Fibroblast of villous mesenchyme (primary cell): ENCODE measurements around the gene PCNX1. TPM values are rescaled to one million over a fixed set of nuclear protein-coding genes. Genes with fewer than 3 reads are reported as not detected.

Source experiments
- DNase-seq: peaks from one replicate; pipeline ENCODE4 v3.0.0-alpha.2; 2010; ENCODE audit warnings: low read depth
- H3K4me3 ChIP-seq: 2 replicates; pipeline ENCODE4 v1.5.1; 2011; ENCODE audit warnings: low read depth, mild to moderate bottlenecking, low read length
- total RNA-seq: library from RNA; depleted of rRNA; stranded (reverse); fragments of >200 nt; gene quantifications from 2 replicates; pipeline ENCODE4 v1.2.3, GENCODE V29; 2012
- TF ChIP-seq, protein P1 (sequence below): IDR thresholded peaks from 2 replicates; pipeline ENCODE4 v1.5.1; 2012; ENCODE audit warnings: low read depth, mild to moderate bottlenecking, low read length; ENCODE audit not compliant: insufficient read depth

The PCNX1 gene
- total RNA-seq, 1 donor, result 69.5 TPM

DNA sequence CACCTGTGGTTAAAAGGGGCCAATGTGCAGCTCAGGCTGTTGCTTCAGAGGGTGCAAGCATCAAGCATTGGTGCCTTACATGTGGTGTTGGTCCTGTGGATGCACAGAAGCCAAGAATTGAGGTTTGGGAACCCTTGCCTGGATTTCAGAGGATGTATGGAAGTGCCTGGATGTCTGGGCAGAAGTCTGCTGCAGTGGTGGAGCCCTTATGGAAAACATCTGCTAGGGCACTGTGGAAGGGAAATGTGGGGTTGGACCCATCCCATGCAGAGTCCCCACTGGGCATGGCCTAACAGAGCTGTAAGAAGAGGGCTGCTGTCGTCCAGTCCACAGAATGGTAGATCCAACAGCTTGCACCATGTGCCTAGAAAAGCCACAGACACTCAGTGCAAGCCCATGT is 36.6 kb downstream of the PCNX1 start:
- no peak overlapping the region for H3K4me3 ChIP-seq
- TF ChIP-seq, protein P1, sequence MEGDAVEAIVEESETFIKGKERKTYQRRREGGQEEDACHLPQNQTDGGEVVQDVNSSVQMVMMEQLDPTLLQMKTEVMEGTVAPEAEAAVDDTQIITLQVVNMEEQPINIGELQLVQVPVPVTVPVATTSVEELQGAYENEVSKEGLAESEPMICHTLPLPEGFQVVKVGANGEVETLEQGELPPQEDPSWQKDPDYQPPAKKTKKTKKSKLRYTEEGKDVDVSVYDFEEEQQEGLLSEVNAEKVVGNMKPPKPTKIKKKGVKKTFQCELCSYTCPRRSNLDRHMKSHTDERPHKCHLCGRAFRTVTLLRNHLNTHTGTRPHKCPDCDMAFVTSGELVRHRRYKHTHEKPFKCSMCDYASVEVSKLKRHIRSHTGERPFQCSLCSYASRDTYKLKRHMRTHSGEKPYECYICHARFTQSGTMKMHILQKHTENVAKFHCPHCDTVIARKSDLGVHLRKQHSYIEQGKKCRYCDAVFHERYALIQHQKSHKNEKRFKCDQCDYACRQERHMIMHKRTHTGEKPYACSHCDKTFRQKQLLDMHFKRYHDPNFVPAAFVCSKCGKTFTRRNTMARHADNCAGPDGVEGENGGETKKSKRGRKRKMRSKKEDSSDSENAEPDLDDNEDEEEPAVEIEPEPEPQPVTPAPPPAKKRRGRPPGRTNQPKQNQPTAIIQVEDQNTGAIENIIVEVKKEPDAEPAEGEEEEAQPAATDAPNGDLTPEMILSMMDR, result no peak
- DNase-seq, result no peak

DNA sequence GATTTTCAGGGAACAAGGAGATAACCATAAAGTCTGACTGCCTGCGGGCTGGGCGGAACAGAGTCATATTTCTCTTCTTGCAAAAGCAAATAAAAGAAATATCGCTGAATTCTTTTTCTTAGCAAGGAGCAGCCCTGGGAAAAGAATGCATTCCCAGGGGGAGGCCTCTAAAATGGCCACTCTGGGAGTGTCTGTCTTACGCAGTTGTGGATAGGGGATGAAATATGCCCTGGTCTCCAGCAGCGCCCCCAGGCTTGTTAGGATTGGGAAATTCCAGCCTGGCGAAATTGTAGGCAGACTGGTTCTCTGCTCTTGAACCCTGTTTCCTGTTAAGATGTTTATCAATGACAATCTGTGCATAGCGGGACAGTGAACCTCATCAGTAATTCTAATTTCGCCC is 40.5 kb downstream of the PCNX1 start:
- no peak overlapping the region for H3K4me3 ChIP-seq
- DNase-seq, result no peak
- TF ChIP-seq, protein P1, result no peak

DNA sequence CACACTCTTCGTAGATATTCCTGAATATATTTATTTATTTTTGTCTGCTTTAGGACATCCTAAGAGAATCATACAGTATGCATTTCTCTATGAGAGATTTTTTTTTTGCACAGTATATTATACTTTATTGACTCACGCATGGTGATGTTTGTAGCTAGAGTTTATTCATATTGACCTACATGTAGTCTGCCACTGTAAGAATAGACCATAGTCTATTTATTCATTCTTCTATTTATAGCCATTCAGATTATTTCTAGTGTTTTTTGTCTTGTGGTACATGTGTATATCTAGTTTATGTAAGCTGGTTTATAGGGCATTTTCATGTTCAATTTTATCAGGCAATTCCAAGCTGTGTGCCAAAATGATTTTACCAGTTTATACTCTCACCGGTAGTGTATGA is 45.2 kb downstream of the PCNX1 start:
- no peak for DNase-seq
- H3K4me3 ChIP-seq, result no peak overlapping the region
- TF ChIP-seq, protein P1, result no peak

DNA sequence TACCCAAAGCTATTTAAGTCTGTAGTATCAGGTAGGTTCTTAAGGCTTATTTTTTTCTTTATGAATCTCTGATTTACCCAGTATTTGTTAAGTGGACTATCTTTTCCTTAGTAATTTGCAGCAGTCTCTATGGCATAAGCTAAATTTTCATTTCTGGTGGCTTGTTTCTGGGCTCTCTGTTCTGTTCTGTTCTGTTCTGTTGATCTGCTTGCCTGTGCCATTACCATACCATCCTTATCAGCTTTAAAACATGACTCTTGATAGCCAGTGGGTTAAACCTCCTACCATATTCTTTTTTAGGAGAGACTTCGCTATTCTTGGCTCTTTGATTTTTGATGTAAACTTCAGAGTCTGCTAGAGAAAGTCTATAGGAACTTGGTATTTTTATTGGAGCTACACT is 46.8 kb downstream of the PCNX1 start:
- TF ChIP-seq, protein P1, result no peak
- no peak for DNase-seq
- H3K4me3 ChIP-seq, result no peak overlapping the region

DNA sequence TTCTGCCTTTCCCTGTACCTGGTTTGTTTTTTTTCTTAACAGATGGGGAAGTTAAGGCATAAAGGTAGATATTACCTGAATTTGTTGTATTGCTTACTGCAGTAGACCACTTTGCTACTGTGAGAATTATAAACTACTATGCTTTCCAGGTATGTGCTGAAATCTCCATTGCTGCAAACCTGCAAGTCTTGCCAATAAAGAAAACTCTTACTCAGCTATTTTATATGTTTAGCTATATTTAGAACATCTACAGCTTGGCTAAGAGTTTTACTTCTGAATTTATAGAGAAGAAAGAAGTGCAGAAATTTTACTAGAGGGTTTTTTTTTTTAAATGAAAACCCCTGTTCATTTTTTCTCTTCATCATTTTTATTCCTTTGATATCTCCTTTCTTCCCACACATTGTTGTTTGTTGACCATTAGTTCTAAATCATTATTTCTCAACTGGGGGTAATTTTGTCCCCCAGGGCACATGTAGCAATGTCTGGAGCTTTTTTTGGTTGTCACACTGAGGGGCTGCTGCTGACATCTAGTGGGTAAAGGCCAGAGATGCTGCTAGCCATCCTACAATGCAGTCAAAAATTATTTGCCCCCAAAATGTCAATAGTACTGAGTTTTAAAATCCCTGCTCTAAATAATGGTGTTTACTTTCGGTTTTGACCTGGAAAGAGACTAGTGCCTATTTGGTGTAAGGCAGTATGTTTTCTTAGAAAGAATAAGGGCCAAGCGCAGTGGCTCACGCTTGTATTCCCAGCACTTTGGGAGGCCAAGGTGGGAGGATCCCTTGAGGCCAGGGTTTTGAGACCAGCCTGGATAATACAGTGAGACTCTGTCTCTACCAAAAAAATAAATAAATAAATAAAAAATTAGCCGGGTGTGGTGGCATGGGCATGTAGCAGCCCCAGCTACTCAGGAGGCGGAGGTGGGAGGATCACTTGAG is 48.6 kb downstream of the PCNX1 start:
- peak; percentile 38 for DNase-seq
- TF ChIP-seq, protein P1, result peak; percentile 74
- H3K4me3 ChIP-seq, result no peak overlapping the region

DNA sequence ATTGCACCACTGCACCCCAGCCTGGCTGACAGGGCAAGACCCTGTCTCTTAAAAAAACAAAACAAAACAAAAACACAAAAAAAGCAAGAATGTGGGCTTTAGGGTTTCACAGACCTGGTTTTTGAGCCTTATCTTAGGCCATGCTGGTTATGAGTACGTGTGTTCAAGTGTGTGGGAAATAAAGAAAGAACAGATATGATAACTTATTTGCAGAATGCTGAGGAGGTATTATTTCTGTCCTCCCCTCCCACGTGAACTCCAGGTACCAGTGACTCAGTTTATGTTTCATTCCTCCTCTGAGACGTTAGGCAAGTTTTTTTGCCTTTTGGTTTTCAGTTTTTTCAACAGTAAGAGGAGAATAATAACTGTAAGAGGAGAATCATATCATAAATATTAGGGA is 49.3 kb downstream of the PCNX1 start:
- DNase-seq, result no peak
- H3K4me3 ChIP-seq, result no peak overlapping the region
- TF ChIP-seq, protein P1, result no peak
